GM19467 (cell line): Measurements from ENCODE around the gene OXLD1.
"Not testable (repeated sequence)": the region's sequence is repeated elsewhere in the genome, so short reads cannot be mapped to it uniquely, and the experiment has no call there.

Source experiments
- ATAC-seq: cut with Tn5 transposase; IDR thresholded peaks from one replicate; pipeline ENCODE4 v1.9.1; 2021; ENCODE audit warnings: mild to moderate bottlenecking, moderate library complexity; ENCODE audit not compliant: unreplicated experiment

Gene OXLD1

GRCh38 chr17:81621494-81622130, 44.8 kb downstream of the OXLD1 start:
- ATAC-seq, result no peak

DNA sequence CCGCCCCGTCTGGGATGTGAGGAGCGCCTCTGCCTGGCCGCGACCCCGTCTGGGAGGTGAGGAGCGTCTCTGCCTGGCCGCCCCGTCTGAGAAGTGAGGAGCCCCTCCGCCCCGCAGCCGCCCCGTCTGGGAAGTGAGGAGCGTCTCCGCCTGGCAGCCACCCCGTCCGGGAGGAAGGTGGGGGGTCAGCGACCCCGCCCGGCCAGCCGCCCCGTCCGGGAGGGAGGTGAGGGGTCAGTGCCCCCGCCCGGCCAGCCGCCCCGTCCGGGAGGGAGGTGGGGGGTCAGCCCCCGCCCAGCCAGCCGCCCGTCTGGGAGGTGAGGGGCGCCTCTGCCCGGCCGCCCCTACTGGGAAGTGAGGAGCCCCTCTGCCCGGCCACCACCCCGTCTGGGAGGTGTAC, 48.1 kb downstream of the OXLD1 start:
- ATAC-seq, result not testable (repeated sequence)

- ATAC-seq, result no peak
These were observed 49.5 kb downstream of the OXLD1 start for GRCh38 chr17:81616877-81617276.

- ATAC-seq, result no peak
These were observed 50.9 kb downstream of the OXLD1 start for GRCh38 chr17:81615401-81615930.
